CD4-positive, alpha-beta T cell treated with Interleukin-6 at 100 ng/mL for 8 hours (primary cell): Measurements from ENCODE around the gene CNKSR2.
"Not testable (repeated sequence)": the region's sequence is repeated elsewhere in the genome, so short reads cannot be mapped to it uniquely, and the experiment has no call there.

ENCODE experiments used
- DNase-seq: peaks from one replicate; pipeline ENCODE4 v3.0.0-alpha.2; 2020; ENCODE audit warnings: mixed read lengths, low spot score

Gene CNKSR2

DNA sequence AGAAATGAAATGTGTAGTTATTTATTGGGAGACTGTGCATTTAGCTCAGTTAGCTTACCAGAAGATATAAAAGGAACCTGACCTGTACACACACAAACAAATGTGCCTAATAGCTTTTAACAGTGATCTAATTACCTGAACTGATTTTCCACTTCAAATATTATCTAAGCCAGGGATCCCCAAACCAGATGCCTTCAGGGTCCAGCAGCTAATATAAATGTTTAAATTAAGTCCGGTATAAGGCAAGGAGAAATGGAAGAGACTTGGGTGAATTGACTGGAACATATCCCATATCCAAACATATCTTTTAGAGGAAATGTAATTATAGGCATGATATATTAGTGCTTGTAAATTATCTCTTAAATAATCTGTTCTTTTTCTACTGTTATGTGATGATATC, 66.7 kb downstream of the CNKSR2 start:
- no peak for DNase-seq

DNA sequence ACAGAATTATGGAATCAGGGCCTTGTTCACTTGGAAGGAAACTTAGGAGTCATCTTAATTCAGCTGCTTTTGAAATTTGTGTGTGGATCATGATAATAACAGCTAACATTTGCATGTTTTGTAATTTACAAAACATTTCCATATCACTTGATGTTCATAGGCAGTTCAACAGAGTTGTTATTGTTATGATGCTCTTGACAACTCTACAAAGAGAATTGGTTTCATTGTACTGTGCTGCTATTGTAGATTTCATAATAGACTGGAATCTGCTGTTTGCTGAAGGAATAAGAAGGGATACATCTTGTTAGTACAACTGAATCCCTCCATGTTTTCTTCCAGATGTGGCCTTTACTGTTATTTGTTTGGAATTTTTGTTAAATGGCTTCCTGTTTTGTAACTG, 83.5 kb downstream of the CNKSR2 start:
- no peak for DNase-seq

DNA sequence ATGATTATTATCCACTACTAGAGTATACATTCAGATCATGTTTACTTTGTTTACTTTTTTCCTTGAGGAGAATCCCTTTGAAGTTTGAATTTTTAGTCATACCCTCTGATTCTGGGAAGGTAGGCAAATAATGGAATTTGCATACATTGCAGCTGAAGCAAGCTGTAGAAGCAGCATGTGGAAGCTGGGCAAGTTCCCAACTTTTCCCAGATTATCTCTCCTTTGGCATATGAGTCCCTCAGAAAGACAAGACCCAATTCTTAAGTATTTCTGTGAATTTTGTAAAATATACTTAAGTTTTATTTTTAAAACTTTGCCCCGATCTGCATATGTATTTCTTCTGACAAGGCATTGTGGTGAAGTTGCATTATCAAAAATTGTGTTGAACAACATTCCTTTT, 94.9 kb downstream of the CNKSR2 start:
- no peak for DNase-seq

DNA sequence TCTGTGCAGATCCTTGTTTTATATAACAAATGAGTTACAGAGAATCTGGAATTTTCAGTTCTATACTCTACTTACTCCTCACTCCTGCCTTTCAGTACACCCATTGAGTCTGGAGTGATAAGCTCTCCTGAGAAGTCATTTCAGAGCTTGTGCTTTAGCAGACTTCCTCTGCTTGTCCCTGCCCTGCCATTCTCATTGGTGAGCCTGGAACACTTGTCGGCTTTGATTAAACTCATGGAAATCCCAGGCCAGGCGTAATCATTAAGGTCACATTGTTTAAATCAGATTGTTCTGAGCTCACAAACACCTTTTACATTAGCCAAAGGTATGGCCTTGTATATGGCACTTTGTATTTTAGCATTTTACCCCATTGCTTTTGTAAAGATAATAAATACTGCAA, 102.7 kb downstream of the CNKSR2 start:
- no peak for DNase-seq

DNA sequence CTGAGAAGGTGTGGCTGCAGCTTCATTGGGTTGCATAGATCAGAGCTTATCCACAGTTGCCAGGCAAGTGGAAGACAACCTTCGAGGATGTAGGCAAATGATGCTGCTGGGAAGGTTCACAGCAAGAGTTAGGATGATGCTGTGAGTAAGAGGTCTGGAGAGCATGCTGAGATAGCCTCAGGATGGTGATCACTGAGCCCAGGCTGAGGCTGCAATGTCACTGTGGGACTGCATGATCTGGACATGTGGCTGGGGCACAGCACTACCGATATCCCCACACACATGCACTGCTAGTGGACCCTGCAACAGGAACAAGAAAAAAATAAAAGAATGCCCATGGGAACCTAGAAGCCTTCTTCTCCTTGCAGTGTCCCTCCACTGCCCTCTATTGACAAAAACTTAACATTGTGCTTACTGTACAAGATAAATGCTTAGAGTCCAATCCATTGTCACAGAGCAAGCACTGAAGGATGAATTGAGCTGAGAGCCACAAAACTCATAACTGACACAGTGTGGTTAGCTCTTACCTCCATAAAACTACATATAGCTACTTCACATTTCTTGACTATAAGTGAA, 105.6 kb downstream of the CNKSR2 start:
- peak; percentile 40 for DNase-seq

DNA sequence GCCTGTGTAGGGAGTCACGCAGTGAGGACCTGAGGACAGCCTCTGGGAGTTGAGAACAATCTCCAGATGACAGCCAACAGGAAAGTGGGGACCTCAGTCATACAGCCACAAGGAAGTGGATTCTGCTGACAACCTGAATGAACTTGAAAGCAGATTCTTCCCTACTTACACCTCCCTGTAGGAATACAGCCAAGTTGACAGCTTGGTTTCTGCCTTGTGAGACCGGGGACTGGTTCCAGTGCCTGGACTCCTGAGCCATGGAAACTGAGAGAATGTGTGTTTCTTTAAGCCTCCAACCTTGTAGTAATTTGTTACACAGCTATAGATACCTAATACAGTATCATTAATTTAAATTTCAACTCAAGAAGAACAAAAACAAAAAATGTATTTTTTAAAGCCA, 107.5 kb downstream of the CNKSR2 start:
- no peak for DNase-seq

DNA sequence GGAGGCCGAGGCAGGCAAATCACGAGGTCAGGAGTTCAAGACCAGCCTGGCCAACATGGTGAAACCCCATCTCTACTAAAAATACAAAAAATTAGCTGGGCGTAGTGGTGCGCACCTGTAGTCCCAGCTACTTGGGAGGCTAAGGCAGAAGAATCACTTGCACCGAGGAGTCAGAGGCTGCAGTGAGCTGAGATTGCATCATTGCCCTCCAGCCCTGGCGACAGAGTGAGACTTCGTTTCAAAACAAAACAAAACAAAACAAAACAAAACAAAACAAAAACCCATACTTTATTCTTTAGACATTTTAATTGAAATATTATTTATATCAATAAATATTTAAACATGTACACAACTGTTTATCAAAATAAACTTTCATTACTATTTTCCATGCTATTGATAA, 109.8 kb downstream of the CNKSR2 start:
- not testable (repeated sequence) for DNase-seq

DNA sequence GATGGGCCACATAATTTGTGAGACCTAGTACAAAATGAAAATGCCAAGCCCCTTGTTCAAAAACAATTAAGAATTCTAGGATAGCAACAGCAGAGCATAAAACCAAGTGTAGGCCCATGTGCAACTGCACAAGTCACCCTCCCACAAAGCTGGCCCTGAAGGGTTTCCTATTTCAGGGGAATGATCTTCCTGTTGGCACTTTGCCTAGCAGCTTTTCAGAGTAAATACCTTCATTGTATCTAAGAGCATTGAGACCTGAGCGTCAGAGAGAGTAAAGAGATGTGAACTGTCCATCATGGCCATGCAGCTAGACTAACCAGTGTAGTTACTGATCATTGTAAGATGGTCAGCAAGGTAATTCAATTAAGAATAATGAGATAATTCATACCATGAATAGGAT, 113.6 kb downstream of the CNKSR2 start:
- DNase-seq: no peak

DNA sequence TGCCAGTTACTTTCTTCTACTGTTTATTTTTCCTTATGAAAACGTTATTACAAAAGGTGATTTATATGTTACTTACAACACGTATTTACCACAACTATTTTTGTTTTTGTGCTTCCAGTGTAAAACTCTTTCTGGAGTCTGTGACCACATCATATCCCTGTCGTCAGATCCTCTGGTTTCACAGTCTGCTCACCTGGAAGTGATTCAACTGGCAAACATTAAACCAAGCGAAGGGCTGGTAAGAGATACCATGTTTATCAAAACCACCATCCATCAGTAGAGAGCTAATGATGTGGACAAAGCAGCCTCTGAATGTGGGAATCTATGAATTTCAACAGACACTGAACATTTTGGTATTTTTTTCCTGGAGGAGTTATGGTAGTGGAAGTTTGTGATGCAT, 116.1 kb downstream of the CNKSR2 start:
- DNase-seq: no peak

DNA sequence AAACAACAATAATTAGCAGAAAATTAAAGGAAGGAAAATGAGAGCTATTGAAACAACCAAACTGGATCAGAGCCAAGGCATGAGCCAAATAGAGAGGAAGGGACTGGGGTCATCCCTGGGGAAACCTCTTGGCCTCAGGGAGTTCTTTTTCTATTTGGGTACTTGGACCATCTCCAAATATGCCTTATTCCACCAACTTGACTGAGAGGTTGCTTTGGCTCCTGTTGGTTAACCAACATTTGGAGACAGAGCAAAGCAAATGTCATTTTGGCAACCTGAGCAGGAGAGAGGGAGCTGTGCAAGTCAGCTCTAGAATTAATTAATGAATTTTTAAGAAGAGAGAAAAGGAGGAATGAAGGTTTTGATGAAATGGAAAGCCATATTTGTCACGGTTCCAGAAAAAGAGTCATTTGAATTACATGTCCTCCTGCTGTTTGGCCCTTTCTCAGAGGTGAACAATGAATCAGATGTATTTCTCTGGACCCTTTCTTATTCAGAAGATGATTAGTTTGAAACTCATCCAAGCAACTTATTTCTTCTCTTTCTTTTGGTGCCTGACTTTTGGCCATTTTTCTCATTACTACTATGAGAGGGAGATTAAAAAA, 119.1 kb downstream of the CNKSR2 start:
- no peak for DNase-seq

DNA sequence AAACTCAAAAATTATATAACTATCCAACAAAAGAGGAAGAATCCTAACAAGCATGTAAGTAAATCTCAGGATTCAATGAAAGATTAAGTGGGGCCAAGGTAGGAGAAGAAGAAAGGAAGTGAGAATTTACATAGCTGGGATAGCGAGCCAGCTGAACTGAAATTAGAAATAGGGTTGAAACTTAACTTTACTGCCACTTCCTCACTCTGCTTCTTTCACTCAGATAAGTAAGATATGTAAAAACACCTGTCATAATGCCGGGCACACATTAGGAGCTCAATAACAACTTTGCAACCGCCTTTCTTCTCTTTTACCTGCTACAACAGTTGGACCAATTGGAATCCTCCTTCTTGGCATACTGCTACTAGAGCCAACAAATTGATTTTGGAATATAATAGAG, 129.4 kb downstream of the CNKSR2 start:
- DNase-seq: no peak

DNA sequence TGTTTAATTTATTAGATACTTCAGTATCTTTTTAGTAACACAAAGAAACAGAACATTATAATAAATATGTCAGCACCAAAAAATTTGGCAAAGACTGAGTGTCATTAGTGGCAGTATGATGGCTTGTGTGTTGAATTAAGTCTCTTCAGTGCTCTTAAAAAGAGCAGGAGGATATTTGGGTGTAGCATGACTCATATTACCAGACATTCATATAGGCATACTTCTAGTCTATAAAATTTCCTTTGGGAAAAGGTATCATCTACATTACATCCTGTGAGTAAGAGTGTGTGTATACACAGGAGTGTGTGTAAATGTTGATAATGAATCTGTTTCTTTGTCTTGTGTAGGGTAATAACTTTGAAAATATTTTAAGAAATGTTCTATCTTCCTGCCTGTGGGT, 135.7 kb downstream of the CNKSR2 start:
- no peak for DNase-seq

DNA sequence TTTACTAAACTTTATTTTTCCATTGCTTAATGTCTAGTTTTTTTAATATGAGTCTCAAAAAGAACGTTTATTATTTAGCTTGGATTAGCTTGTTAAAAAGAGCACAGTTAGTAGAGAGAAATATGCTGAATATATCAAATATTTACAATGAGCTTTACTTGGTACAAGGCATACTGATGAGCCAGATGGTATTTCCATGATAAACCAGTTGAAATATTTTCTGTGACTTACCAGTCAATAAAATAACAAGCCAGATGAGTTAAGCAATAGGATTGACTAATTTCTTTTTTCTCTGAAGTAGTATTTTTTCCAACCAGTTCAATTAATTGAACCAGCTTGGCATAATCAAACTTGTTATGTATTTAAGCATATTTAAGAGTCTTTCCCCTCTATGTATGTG, 149.8 kb downstream of the CNKSR2 start:
- no peak for DNase-seq

DNA sequence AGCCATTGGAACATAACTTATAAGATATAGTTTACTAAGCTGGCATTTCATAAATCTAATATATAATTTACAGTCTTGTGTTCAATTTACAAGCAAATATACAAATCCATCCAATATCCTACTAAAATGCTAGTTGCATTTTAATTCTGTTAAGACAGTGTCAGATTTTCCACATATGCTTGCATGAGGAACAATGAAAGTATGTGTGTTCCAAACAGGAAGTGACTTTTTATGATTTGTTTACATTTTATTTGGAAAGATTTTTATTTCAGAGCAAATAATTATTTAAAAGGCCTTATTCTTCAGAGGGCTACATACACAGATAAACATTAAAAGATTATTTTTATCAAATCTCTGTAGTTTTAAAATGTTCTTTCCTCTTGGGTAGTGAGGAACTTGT, 153.9 kb downstream of the CNKSR2 start:
- no peak for DNase-seq

DNA sequence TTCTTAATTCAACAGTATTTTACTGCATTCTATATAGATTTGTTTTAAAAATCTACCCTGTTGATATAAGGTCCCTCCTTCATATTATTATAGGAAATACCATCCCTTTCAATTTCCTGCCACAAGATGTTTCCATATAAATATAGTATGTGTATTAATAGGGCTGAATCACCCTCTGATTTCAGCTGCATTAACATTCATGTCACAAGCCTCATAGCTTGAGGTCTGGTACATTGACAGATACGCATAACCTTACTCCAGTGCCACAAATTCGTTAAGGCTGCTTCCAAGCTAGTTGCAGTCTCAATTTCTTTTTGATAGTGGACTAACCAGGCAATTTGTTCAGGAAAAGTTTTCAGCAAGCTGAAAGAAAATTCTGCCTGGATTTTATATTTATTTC, 155.6 kb downstream of the CNKSR2 start:
- no peak for DNase-seq

DNA sequence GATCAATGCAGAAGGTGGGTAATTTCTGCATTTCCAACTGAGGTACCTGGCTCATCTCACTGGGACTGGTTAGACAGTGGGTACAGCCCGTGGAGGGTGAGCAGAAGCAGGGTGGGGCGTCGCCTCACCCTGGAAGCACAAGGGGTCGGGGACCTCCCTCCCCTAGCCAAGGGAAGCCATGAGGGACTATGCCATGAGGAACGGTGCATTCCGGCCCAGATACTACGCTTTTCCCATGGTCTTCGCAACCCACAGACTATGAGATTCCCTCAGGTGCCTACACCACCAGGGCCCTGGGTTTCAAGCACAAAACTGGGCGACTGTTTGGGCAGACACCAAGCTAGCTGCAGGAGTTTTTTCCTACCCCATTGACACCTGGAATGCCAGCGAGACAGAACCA, 170.4 kb downstream of the CNKSR2 start:
- not testable (repeated sequence) for DNase-seq

DNA sequence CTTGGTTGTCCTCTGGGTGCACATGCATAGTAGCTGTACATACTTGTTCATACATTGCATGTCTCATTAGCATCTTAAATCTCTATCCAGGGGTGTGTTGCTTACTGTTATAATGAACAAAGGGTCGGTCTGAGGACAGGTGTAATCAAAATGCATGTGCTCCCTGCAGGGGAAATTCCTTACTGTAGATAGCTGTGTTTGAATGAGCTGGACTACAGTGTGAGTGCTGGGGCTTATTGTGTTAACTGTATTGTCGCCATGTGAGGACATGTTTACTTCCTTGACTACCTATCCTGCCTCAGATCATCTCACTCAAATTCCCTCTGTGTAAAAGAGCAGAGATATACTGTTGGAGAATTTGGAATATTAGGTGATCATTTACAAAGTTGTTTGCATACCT, 185.2 kb downstream of the CNKSR2 start:
- no peak for DNase-seq

DNA sequence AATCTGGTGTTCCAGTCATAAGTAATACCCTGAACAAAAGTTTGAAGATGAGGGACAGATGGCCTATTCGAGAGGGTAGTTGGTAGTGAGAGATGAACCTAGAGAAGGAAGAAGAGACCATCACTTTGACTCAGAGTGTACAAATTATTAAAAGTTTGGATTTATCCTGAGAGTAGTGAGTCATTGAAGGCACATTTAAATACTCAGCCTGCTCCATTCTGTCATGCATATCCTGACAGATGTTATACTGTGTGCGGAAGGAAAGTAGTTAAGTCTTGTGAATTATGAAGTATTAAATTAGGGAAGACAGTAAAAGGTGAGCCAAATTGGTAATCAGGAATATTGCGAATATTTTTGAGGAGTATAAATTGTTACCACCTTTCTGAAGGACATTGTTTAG, 190.8 kb downstream of the CNKSR2 start:
- DNase-seq: no peak

DNA sequence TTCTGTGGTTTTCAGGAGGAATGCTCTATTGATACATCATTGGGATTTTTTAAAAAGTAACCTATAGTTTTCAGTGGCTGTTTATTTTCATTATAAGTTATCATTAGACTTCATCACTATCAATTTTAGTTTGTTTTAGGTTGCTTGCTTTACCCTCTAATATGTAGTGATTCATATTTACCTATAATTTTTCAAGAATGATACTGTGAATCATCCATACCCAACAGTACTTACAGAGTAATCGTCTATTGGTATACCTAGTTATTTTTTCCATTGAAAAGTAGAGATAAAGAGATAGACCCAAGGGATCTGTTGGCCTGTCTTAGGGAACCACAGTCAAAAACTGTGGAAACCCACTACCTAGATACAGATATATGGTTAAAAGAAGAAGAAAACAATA, 200.6 kb downstream of the CNKSR2 start:
- DNase-seq: no peak

DNA sequence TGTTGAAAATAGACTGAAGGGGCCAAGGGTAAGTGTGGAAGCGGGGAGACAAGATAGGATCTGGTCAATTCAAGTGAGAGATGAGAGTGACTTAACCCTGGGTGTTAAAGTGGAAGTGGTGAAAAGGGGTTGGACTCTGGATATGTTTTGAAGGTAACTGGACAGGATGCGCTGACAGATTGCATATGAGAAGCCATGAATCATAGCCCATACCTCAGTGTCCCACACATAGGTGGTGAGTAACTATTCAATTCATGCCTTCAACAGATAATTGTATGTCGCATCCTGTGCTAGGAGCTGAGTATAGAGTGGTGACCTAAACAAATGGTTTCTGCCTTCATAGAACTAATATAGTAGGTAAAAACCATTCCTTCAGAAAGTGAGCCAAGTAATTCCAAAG, 207.3 kb downstream of the CNKSR2 start:
- DNase-seq: no peak

DNA sequence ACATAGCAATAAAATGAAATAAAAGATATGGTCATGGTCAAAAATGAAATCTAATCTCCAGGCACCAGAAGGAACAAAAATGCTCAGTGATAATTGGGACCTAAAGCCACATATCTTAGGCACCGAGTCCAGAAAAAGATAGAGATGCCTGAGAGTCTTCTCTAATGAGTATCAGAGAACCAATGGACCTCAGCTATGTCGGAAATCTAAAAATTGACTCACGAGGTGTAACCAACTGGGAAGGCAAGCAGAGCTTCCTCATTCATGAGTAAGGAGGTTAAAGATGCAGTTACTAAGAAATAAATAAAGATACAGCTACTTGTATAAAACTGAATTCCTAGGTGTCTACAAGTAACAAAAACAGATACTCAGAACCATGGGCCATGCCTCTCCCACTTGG, 211.8 kb downstream of the CNKSR2 start:
- no peak for DNase-seq

DNA sequence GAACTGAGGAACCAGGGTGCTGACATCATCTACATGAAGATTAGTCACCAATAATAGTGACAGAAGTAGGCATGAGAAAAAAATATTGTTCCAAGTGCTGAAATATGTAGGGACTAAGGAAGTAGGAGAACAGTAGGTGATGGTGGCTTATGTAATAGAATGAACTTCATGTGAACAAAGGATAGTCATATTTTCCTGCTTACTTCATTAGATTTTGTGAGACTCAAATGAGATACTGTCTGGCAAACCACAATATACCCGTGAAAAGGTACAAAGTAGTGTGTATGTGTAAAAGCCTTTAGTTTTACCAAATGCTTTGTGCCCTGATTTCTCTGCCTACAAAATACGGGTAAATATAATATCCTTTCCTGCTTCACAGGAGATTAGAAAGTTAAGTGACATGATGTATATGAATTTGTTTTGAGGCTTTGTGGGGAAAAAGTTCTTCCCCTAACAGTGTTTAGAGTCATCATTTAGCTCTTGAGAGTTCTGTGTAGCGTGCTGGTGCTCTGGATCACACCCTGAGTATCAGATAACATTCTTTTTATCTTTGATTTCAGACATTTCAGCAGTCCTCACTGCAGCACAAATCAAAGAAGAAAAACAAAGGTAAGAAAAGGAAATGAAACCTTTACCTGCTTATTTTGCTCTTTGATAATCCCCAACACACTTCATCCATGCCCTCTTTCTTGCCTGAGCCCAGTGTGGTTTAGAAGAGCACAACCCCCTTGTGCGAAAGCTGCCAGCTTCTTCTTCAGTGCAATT, 216.0 kb downstream of the CNKSR2 start:
- DNase-seq: peak; percentile 4

DNA sequence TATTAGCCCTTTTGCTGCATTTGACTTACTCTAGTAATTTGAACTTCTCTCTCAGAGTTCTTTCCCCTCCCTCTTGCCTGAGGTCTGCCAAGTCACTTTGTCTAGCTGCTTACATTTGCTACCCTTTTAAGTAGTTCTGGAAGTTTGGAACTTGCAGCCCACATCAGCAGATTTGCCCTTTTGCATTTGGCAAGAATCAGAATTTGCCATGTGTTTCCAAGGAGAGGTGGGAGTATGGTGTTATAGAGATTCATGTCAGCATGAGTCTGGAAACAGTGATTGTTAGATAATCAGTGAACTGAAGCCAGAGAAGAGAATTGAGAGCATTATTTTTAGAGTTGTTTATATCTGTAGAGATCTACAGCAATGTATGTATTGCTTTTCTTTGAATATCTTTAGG, 231.8 kb downstream of the CNKSR2 start:
- DNase-seq: no peak

DNA sequence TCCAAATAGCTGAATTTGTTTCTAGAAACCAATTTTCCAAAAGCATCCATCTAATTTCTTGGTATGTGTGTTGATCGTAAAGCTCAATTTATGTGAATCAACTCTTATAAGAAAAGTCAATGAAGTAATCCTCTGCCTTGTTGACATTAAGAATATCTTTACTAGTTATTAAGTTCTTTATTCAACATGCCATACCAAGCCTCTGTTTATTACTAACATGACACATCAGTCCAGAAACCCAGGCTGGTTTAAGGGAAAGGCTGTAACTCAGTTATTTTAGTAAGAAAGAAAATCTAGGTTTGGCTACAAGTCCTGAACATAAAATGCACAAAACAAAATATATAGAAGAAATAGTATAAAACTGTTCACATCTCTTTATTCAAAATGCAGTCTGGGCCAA, 235.9 kb downstream of the CNKSR2 start:
- DNase-seq: no peak
